A673 (cell line): ENCODE measurements around the gene PPY.
"Not testable (repeated sequence)": the region's sequence is repeated elsewhere in the genome, so short reads cannot be mapped to it uniquely, and the experiment has no call there.

Experiments
- CTCF ChIP-seq: fragments of 300-800, 200-600 bp; sonication (generic); conservative IDR thresholded peaks from 2 replicates; pipeline ENCODE4 v1.5.1; 2017; ENCODE audit warnings: low read depth, mild to moderate bottlenecking, antibody characterized with exemption, low read length, moderate library complexity, mixed read lengths
- EZH2 ChIP-seq: fragments of 200-600 bp; sonication (generic); IDR thresholded peaks from 2 replicates; pipeline ENCODE4 v1.6.1; 2017; ENCODE audit warnings: borderline replicate concordance, low read depth, mild to moderate bottlenecking, mixed read lengths, antibody characterized with exemption, low read length; ENCODE audit not compliant: poor library complexity, severe bottlenecking

- not testable (repeated sequence) for TF ChIP-seq CTCF, EZH2
Observed at GRCh38 chr17:43961292-43961691, 19.0 kb upstream of the PPY start.
